NT2/D1 (cell line): Measurements from ENCODE around the gene B3GALT6.

Experiments used
- DNase-seq: peaks from one replicate; pipeline ENCODE4 v3.0.0-alpha.2; 2011; ENCODE audit warnings: low read depth, low spot score
- H3K27me3 ChIP-seq: 2 replicates; pipeline ENCODE4 v1.6.0; 2011; ENCODE audit warnings: mild to moderate bottlenecking; ENCODE audit not compliant: insufficient read length, insufficient read depth
- H3K36me3 ChIP-seq: 2 replicates; pipeline ENCODE4 v1.6.1; 2011; ENCODE audit warnings: mild to moderate bottlenecking, low read length, mixed read lengths; ENCODE audit not compliant: insufficient read depth, insufficient read length
- H3K4me1 ChIP-seq: 2 replicates; pipeline ENCODE4 v1.5.1; 2011; ENCODE audit not compliant: insufficient read depth, insufficient read length
- H3K4me3 ChIP-seq: 2 replicates; pipeline ENCODE4 v1.5.1; 2011; ENCODE audit warnings: low read depth; ENCODE audit not compliant: insufficient read length
- H3K9ac ChIP-seq: 2 replicates; pipeline ENCODE4 v1.6.0; 2011; ENCODE audit warnings: low read depth; ENCODE audit not compliant: insufficient read length
- H3K9me3 ChIP-seq: 2 replicates; pipeline ENCODE4 v1.5.1; 2011; ENCODE audit warnings: mild to moderate bottlenecking, low read length; ENCODE audit not compliant: insufficient read depth
- SUZ12 ChIP-seq: IDR thresholded peaks from 2 replicates; pipeline ENCODE4 v1.6.1; 2011; ENCODE audit not compliant: insufficient read length, insufficient read depth; ENCODE audit errors: extremely low read depth
- YY1 ChIP-seq: IDR thresholded peaks from 2 replicates; pipeline ENCODE4 v1.6.1; 2011; ENCODE audit not compliant: insufficient read length, insufficient read depth
- ZNF274 ChIP-seq: IDR thresholded peaks from 2 replicates; pipeline ENCODE4 v1.6.1; 2011; ENCODE audit warnings: mild to moderate bottlenecking, low read depth, low read length

The B3GALT6 gene

DNA sequence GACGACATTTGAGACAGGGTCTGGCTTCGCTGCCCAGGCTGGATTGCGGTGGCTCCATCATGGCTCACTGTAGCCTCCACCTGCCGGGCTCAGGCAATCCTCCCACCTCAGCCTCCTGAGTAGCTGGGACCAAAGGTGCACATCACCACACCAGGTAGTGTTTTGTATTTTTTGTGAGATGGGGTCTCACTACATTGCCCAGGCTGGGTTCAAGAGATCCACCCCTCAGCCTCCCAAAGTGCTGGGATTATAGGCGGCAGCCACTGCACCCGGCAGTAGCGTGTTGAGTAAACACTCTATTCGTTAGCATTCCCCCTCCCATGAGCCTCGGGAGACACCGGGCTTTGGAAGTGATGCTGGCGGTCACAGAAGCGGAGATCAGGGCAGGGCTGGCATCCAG, 21.3 kb downstream of the B3GALT6 start:
- Histone ChIP-seq H3K4me3 (no peak overlapping the region), H3K4me1 (peaks cover 13% of the 10 kb centered on the region), H3K9ac (no peak overlapping the region), H3K9me3 (no peaks in the 10 kb centered on the region), H3K27me3 (no peaks in the 10 kb centered on the region), H3K36me3 (peaks cover 58% of the 10 kb centered on the region)
- TF ChIP-seq ZNF274 (no peak), SUZ12 (no peak), YY1 (no peak)
- DNase-seq: no peak

DNA sequence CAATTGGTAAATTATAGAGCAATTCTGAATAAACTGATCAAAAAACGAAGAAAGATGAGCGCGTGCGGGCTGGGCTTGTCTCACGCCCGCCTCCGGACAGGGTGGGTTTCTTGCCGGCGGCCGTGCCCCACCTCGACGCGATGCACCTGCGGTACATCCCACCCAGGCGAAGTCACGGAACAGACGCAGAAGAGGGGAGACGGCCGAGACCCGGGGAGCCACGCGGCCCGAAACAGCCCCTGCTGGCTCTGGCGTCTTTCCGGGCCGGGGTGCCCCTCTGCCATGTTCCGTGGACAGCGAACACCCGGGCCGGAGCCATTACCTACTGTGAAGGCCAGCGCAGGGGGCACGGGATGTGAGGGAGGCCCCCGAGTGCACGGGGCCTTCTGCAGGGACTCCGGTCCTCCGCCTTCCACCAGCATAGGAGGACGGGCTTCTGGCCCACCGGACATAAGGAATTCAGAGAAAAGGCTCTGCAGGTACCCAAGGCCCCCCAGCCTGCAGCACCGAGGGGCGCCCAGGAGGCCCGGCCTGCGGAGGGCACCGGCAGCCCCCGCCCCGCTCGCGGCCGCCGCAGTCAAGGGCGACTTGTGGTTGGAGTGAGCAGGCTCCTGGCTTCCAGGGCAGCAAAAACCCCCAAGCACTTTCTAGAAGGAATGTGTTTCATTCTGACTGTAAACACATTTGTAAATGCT, 22.1 kb downstream of the B3GALT6 start:
- TF ChIP-seq SUZ12 (no peak), YY1 (no peak), ZNF274 (no peak)
- H3K9me3 ChIP-seq: no peaks in the 10 kb centered on the region
- peaks cover 66% of the 10 kb centered on the region for H3K36me3 ChIP-seq
- no peak overlapping the region for H3K9ac ChIP-seq
- no peaks in the 10 kb centered on the region for H3K27me3 ChIP-seq
- no peak for DNase-seq
- H3K4me3 ChIP-seq: no peak overlapping the region
- peaks cover 20% of the 10 kb centered on the region for H3K4me1 ChIP-seq

DNA sequence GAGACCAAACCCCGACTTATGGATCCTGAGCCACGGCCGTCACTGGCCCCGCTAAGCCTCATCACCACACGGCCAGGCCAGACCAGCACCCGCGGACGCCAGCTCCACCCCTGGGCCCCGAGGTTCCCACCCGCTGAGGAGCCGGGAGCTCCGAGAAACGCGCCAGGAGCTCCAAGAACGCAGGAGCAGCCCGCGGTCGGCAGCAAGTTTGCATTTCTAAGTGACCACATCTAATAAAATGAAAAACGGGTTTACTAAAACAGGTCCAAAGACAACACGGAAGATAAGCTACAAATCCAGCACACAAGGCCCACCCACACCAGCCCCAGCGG, 22.6 kb downstream of the B3GALT6 start:
- Histone ChIP-seq H3K36me3 (peaks cover 70% of the 10 kb centered on the region), H3K27me3 (no peaks in the 10 kb centered on the region), H3K9me3 (no peaks in the 10 kb centered on the region), H3K4me1 (peaks cover 22% of the 10 kb centered on the region), H3K4me3 (no peak overlapping the region), H3K9ac (no peak overlapping the region)
- TF ChIP-seq YY1 (no peak), ZNF274 (no peak), SUZ12 (no peak)
- DNase-seq: no peak

DNA sequence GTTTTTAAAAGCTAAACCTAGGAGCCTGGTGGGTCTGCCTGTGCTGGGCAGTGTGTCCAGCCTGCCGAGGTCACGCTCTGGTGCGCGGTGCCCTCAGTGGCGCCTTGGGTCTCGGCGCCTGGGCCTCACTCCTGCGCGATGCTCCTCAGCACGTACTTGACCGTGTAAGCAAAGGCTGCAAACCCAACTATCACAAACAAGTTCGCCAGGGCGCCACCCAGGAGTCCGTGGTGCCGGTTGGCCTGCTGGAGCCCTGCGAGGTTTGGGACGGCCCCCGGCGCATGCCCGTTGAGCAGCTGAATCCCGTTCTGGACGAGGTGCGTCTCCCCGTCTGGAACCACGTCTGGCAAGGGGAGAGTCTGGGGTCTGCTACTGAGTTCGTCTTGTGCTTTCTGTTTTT, 23.0 kb downstream of the B3GALT6 start:
- Histone ChIP-seq H3K9me3 (no peaks in the 10 kb centered on the region), H3K4me3 (no peak overlapping the region), H3K9ac (no peak overlapping the region), H3K36me3 (peaks cover 74% of the 10 kb centered on the region), H3K4me1 (peaks cover 22% of the 10 kb centered on the region), H3K27me3 (no peaks in the 10 kb centered on the region)
- no peak for DNase-seq
- TF ChIP-seq YY1: no peak
- TF ChIP-seq ZNF274: no peak
- no peak for TF ChIP-seq SUZ12

DNA sequence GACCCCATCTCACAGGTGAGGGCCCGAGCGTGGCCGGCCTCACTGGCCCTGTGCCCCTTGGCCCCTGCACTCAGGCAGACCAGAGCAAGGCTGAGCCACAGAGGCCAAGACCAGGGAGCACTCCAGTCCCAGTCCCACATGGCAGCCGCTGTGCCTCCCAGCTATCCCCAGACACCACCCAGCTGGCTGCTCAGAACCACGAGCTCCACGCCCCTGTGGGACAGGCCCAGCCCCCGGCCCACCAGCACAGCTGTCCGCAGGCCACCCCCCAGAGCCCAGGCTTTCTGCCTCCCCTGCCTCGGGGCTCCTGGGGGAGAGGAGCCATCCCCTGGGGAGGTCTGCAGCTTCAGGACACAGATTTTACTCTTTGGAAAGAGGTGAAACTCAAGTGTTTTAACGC, 23.6 kb downstream of the B3GALT6 start:
- Histone ChIP-seq H3K36me3 (peaks cover 78% of the 10 kb centered on the region), H3K9ac (no peak overlapping the region), H3K4me3 (no peak overlapping the region), H3K9me3 (no peaks in the 10 kb centered on the region), H3K27me3 (no peaks in the 10 kb centered on the region), H3K4me1 (peaks cover 22% of the 10 kb centered on the region)
- no peak for DNase-seq
- no peak for TF ChIP-seq ZNF274
- TF ChIP-seq SUZ12: no peak
- no peak for TF ChIP-seq YY1

DNA sequence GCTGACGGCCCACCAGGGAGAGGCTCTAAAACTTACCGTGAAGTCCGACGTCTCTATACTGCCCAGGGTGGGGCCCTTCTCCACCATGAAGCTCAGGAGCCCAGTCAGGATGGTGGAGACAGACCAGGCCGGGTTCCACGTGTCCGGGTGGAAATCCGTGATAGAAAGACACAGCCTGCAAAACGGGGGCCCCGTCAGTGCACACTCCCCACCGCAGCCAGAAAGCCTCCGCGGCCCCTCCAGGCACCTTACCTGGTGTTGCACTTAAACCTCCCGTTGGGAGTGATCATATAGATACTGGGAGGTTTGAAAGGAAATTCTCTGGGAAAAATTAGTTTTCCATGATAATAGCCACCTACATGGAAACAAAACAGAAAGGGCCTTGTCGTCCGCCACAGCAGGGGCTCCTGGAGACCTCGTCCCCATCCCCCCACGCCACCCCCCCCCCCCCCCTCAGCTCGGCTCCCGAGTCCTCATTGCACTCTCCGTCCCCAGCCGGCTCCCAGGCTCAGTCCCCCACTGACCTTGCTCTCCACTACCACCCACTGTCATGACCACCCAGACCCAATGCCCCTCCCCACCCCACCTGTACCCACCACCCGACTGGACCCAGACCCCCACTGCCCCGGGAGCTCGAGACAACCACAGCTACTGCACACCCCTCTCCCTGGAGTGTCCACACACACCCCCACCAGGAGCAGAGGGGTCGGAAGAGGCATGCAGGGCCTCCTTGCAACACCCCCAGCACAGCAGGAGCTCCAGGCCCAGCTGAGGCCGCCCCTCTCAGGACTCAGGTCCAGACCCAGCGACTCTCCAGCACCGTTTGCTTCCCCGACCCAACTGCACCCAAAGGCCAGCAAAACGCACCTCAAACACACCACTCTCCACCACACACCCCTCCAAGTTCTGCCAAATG, 25.2 kb downstream of the B3GALT6 start:
- peaks cover 85% of the 10 kb centered on the region for H3K36me3 ChIP-seq
- no peaks in the 10 kb centered on the region for H3K9me3 ChIP-seq
- TF ChIP-seq YY1 (no peak), ZNF274 (no peak), SUZ12 (no peak)
- no peak for DNase-seq
- no peaks in the 10 kb centered on the region for H3K27me3 ChIP-seq
- peaks cover 22% of the 10 kb centered on the region for H3K4me1 ChIP-seq
- peak overlapping the region; percentile 24 for H3K9ac ChIP-seq
- H3K4me3 ChIP-seq: no peak overlapping the region

DNA sequence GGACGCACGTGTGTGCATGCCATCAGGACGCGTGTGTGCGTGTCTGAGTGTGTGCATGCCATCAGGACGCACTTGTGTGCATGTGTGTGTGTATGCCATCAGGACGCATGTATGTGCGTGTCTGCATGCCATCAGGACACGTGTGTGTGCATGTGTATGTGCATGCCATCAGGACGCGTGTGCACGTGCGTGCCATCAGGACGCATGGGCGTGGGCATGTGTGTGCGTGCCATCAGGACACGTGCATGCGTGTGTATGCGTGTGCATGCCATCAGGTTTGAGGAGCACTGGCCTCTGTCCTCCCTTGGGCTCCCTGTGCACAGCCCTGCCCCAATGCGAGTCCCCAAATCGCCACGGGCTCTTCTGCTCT, 27.1 kb downstream of the B3GALT6 start:
- DNase-seq: no peak
- H3K4me1 ChIP-seq: peaks cover 22% of the 10 kb centered on the region
- no peak overlapping the region for H3K4me3 ChIP-seq
- H3K9ac ChIP-seq: no peak overlapping the region
- no peak for TF ChIP-seq SUZ12
- no peak for TF ChIP-seq ZNF274
- TF ChIP-seq YY1: no peak
- peaks cover 86% of the 10 kb centered on the region for H3K36me3 ChIP-seq
- H3K27me3 ChIP-seq: no peaks in the 10 kb centered on the region
- H3K9me3 ChIP-seq: no peaks in the 10 kb centered on the region
